ENCODE measurements around the gene SEC14L3. TPM values are rescaled to one million over a fixed set of nuclear protein-coding genes. Genes with fewer than 3 reads are reported as not detected.
A peak's percentile ranks its signal among the peaks of the same experiment; 100 is the strongest.

The SEC14L3 gene
- polyA plus RNA-seq, 3 donors: not detected

DNA sequence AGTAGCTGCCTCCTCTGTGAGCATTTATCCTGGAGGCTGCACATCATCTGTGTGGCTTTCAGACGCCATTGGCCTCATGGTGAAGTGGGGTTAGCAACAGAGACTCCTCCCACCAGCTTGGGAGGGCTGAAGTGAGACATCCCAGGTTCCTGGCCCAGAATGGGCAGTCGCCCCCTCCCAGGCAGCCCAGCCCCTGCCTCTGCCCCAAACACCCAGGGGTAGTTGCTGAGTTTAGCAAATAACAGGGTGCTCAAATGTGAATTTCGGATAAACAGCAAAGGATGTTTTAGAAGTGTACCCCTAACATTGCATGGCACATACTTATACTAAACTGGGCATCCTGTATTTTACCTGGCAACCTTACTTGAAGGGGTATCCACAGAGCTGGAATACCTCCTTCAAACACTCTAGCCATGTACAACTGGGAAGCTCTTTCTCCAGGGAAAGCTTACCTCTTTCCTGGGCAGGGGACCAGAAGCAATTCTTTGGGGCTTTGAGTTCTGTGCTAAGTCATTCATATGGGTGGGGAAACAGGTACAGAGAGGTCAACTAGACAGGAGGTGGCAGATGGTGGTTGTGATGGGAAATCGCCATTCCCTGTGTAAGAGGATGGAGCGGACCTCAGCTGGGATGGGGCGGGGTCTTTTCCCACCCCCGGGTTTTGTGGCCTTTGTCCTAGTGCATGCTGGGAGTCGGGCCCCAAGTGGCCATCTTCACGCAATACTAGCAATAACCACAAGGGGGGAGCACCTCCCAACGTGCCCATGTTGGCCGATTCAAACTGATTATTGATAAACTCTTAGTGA lies 27.0 kb downstream of the SEC14L3 start:
- no peak overlapping the region for H3K4me3 Mint-ChIP-seq
- H3K4me1 Mint-ChIP-seq: peaks cover 29% of the 10 kb centered on the region
- Histone ChIP-seq H2AFZ (ENCODE audit: insufficient read depth, low read depth, low read length, poor library complexity, severe bottlenecking) (no peak overlapping the region), H3K9ac (ENCODE audit: insufficient read depth, low read length, poor library complexity, severe bottlenecking) (no peak overlapping the region), H3K36me3 (replicated peaks in 1 of 2; ENCODE audit: control insufficient read depth in 1 of 2, insufficient read depth in 2 of 2, low read length in 2 of 2) (no peaks in the 10 kb centered on the region), H3K79me2 (ENCODE audit: insufficient read depth, low read length) (no peaks in the 10 kb centered on the region), H3K9me3 (replicated peaks in 1 of 2; ENCODE audit: control insufficient read depth in 1 of 2, insufficient read depth in 1 of 2, low read length in 2 of 2) (no peaks in the 10 kb centered on the region), H3K4me2 (replicated peaks; ENCODE audit: extremely low read depth, low read length, poor library complexity, severe bottlenecking) (no peak overlapping the region), H3K4me1 (ENCODE audit: control insufficient read depth in 1 of 2, insufficient read depth in 2 of 2, low read length in 2 of 2) (peaks cover 12 to 15% of the 10 kb centered on the region in 2 donors), H3K27ac (ENCODE audit: low read depth in 1 of 2, low read length in 2 of 2) (no peak overlapping the region), H3K4me3 (replicated peaks in 1 of 3; ENCODE audit: low read depth in 2 of 3, low read length in 3 of 3) (no peak overlapping the region), H3K27me3 (ENCODE audit: control insufficient read depth in 2 of 2, insufficient read depth in 2 of 2, low read length in 2 of 2) (peaks cover 16 to 48% of the 10 kb centered on the region in 2 donors), H4K20me1 (ENCODE audit: insufficient read depth, low read length) (no peaks in the 10 kb centered on the region)
- 26% methylated on average over 4 of the region's 11 CpGs for WGBS (ENCODE audit: insufficient coverage)
- peaks cover 0 to 3% of the 10 kb centered on the region in 2 donors for H3K36me3 Mint-ChIP-seq
- peaks cover 58 to 71% (median 66%) of the 10 kb centered on the region in 3 donors for H3K27me3 Mint-ChIP-seq (ENCODE audit: low read depth in 3 of 3)
- H3K27ac Mint-ChIP-seq: peak overlapping the region in 2 of 7 donors; percentile 1 to 74
- intact Hi-C loops (cut with micrococcal nuclease): loop anchor here in 1 of 2 donors (5.0 to 10.0 kb wide), 2 partner anchors 150 to 173 kb away; partner anchors contain the start of gene PES1
- DNase-seq: peak; percentile 25 to 54 (median 44)
- peaks cover 0 to 15% (median 9%) of the 10 kb centered on the region in 7 donors for H3K9me3 Mint-ChIP-seq
- peak; percentile 93 for TF ChIP-seq CTCF (IDR thresholded peaks at IDR 0.05)

DNA sequence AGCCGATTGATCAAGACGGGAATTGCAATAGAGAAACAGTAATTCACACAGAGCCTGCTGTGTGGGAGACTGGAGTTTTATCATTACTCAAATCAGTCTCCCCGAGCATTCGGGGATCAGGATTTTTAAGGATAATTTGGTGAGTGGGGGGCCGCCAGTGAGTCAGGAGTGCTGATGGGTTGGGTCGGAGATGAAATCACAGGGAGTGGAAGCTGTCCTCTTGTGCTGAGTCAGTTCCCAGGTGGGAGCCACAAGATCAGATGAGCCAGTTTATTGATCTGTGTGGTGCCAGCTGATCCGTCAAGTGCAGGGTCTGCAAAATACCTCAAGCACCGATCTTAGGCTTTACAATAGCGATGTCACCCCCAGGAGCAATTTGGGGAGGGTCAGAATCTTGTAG lies 30.7 kb downstream of the SEC14L3 start:
- WGBS (ENCODE audit: insufficient coverage): 85% methylated on average over 7 of the region's 9 CpGs
- no peak for DNase-seq
- H3K9ac ChIP-seq (ENCODE audit: insufficient read depth, low read length, poor library complexity, severe bottlenecking): no peak overlapping the region
- peaks cover 0 to 17% (median 9%) of the 10 kb centered on the region in 7 donors for H3K9me3 Mint-ChIP-seq
- intact Hi-C loops (cut with micrococcal nuclease): loop anchor here in 1 of 2 donors (5.0 to 10.0 kb wide), 2 partner anchors 154 to 169 kb away; partner anchors contain the start of gene PES1
- H3K4me1 Mint-ChIP-seq: peaks cover 29% of the 10 kb centered on the region
- H2AFZ ChIP-seq (ENCODE audit: insufficient read depth, low read depth, low read length, poor library complexity, severe bottlenecking): no peak overlapping the region
- no peaks in the 10 kb centered on the region for H3K79me2 ChIP-seq (ENCODE audit: insufficient read depth, low read length)
- peak overlapping the region in 6 of 7 donors; percentile 11 to 91 (median 67) for H3K27ac Mint-ChIP-seq
- peak overlapping the region in 1 of 2 donors; percentile 50 for H3K4me3 Mint-ChIP-seq
- H3K36me3 Mint-ChIP-seq: peaks cover 0 to 3% of the 10 kb centered on the region in 2 donors
- TF ChIP-seq CTCF (IDR thresholded peaks at IDR 0.05): no peak
- no peaks in the 10 kb centered on the region for H4K20me1 ChIP-seq (ENCODE audit: insufficient read depth, low read length)
- H3K9me3 ChIP-seq (replicated peaks in 1 of 2; ENCODE audit: control insufficient read depth in 1 of 2, insufficient read depth in 1 of 2, low read length in 2 of 2): peaks cover 0 to 2% of the 10 kb centered on the region in 2 donors
- H3K27me3 ChIP-seq (ENCODE audit: control insufficient read depth in 2 of 2, insufficient read depth in 2 of 2, low read length in 2 of 2): peaks cover 23 to 60% of the 10 kb centered on the region in 2 donors
- no peak overlapping the region for H3K4me2 ChIP-seq (replicated peaks; ENCODE audit: extremely low read depth, low read length, poor library complexity, severe bottlenecking)
- H3K36me3 ChIP-seq (replicated peaks in 1 of 2; ENCODE audit: control insufficient read depth in 1 of 2, insufficient read depth in 2 of 2, low read length in 2 of 2): no peaks in the 10 kb centered on the region
- peaks cover 12 to 15% of the 10 kb centered on the region in 2 donors for H3K4me1 ChIP-seq (ENCODE audit: control insufficient read depth in 1 of 2, insufficient read depth in 2 of 2, low read length in 2 of 2)
- H3K4me3 ChIP-seq (replicated peaks in 1 of 3; ENCODE audit: low read depth in 2 of 3, low read length in 3 of 3): no peak overlapping the region
- peaks cover 71 to 87% (median 75%) of the 10 kb centered on the region in 3 donors for H3K27me3 Mint-ChIP-seq (ENCODE audit: low read depth in 3 of 3)
- no peak overlapping the region for H3K27ac ChIP-seq (ENCODE audit: low read depth in 1 of 2, low read length in 2 of 2)
